Adipocyte (in vitro differentiated cells): ENCODE results near the gene RGS13.

Experiments
- DNase-seq: peaks from one replicate; pipeline ENCODE4 v3.0.0-alpha.2; 2015; ENCODE audit warnings: low read depth
- H3K27me3 ChIP-seq: replicated peaks from 2 replicates; pipeline ENCODE4 v1.7.0; 2013; ENCODE audit warnings: mild to moderate bottlenecking, low read length, moderate library complexity; ENCODE audit not compliant: control insufficient read depth, insufficient read depth
- H3K36me3 ChIP-seq: 2 replicates; pipeline ENCODE4 v1.7.0; 2013; ENCODE audit warnings: low read length, mild to moderate bottlenecking, moderate library complexity; ENCODE audit not compliant: control insufficient read depth, insufficient read depth, severe bottlenecking
- H3K4me1 ChIP-seq: 2 replicates; pipeline ENCODE4 v1.7.0; 2013; ENCODE audit warnings: mild to moderate bottlenecking, low read length, moderate library complexity; ENCODE audit not compliant: control insufficient read depth, insufficient read depth
- H3K4me3 ChIP-seq: 2 replicates; pipeline ENCODE4 v1.7.0; 2013; ENCODE audit warnings: mild to moderate bottlenecking, low read length, moderate library complexity
- H3K9ac ChIP-seq: 2 replicates; pipeline ENCODE4 v1.7.0; 2013; ENCODE audit warnings: mild to moderate bottlenecking, low read length, moderate library complexity
- H3K9me3 ChIP-seq: 2 replicates; pipeline ENCODE4 v1.7.0; 2013; ENCODE audit warnings: mild to moderate bottlenecking, low read length, moderate library complexity; ENCODE audit not compliant: control insufficient read depth

Gene RGS13

DNA sequence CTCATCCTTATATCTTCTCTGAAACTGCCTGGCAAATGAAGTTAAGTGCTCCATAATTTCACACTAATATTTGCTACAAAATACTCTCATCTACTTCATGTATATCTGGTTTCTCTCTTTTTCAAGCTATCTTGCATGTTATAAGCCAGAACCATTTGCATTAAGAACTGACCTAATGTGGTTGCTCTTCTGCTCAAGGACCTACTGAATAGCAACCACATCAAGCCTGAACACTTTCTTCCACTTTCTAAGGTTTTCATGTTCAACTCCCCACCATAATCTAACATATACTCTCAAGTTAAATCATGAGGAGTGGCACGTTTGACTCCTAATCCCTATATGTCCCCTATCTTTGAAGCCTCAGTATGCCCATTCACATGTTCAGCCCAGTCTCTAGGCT is 33.2 kb upstream of the RGS13 start:
- DNase-seq: no peak
- Histone ChIP-seq H3K9me3 (no peaks in the 10 kb centered on the region), H3K4me1 (peaks cover 5% of the 10 kb centered on the region), H3K27me3 (no peaks in the 10 kb centered on the region), H3K36me3 (no peaks in the 10 kb centered on the region), H3K4me3 (no peak overlapping the region), H3K9ac (no peak overlapping the region)

DNA sequence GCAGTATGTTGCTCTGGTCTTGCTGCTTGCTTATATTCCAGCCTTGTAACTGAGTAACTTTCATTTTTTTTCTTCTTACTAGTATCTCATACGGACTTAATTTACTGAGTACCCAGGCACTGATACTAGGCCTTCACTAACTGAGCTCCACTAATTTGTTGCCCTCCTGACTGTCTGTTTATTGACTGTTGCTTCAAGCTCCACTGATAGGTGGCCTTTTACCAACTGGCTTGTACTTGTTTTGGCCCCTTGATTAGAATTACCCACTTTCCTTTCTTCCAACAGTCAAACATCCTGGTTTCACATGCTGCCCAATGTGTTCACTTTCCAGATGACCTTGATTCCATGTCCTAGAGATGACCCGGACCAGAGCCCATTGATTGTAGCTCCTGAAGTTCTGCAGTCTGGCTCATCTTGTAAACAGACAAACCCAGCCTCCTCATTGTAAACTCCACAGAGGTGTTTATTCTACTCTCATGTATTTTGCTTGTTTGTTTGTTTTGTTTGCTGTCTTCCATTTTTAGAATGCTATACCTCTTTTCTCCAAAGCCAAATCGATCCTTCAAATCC is 32.6 kb upstream of the RGS13 start:
- Histone ChIP-seq H3K27me3 (no peaks in the 10 kb centered on the region), H3K36me3 (no peaks in the 10 kb centered on the region), H3K9ac (no peak overlapping the region), H3K4me3 (no peak overlapping the region), H3K9me3 (no peaks in the 10 kb centered on the region), H3K4me1 (peaks cover 5% of the 10 kb centered on the region)
- no peak for DNase-seq

DNA sequence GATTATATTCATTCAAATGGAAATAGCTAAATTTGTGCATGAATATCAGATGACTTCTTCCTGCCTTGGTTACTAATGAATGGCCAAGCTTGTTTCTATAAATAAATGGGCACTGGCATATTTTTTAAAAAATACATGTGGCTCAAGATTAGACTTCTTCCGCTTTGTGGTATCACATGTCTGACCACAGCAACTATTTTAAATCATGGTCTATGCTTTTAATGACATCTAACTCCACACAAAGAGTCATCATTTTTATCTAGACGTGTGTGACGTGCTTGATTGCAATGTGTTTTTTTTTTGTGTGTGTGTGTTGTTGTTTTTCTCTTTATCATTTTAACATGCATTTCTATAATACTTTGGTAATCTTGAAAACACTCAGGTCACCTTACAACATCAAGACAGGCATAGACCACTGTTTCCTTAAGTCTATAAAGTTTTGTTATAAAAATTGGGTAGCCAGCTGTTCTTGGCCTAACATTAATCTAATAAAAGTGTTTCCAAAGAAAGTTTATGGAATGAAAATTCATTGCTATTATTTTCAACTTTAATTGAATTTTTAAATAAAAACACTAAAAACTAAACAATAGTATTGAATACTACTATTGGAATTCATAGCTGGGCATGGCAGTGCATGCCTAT is 30.8 kb upstream of the RGS13 start:
- Histone ChIP-seq H3K4me3 (no peak overlapping the region), H3K9me3 (no peaks in the 10 kb centered on the region), H3K4me1 (peaks cover 5% of the 10 kb centered on the region), H3K36me3 (no peaks in the 10 kb centered on the region), H3K27me3 (no peaks in the 10 kb centered on the region), H3K9ac (no peak overlapping the region)
- DNase-seq: no peak

DNA sequence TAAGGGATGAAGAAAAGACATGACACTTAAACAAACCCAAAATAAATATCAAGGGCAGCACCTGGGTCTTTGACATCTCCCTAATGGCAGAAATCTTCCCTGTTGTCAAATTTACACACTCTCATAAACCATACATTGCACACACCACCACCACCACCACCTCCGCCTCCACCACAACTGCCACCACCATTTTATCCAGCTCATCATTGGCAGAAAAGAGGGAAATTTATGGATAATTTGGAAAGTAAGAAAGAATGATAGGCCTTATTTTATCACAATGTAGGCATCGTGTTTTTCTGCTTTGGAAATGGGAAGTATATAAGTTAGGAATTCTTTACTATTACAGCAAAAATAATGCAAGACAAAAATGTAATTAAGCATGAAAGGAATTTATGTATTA is 27.3 kb upstream of the RGS13 start:
- Histone ChIP-seq H3K9ac (no peak overlapping the region), H3K36me3 (no peaks in the 10 kb centered on the region), H3K27me3 (no peaks in the 10 kb centered on the region), H3K4me1 (peaks cover 7% of the 10 kb centered on the region), H3K9me3 (no peaks in the 10 kb centered on the region), H3K4me3 (no peak overlapping the region)
- no peak for DNase-seq

DNA sequence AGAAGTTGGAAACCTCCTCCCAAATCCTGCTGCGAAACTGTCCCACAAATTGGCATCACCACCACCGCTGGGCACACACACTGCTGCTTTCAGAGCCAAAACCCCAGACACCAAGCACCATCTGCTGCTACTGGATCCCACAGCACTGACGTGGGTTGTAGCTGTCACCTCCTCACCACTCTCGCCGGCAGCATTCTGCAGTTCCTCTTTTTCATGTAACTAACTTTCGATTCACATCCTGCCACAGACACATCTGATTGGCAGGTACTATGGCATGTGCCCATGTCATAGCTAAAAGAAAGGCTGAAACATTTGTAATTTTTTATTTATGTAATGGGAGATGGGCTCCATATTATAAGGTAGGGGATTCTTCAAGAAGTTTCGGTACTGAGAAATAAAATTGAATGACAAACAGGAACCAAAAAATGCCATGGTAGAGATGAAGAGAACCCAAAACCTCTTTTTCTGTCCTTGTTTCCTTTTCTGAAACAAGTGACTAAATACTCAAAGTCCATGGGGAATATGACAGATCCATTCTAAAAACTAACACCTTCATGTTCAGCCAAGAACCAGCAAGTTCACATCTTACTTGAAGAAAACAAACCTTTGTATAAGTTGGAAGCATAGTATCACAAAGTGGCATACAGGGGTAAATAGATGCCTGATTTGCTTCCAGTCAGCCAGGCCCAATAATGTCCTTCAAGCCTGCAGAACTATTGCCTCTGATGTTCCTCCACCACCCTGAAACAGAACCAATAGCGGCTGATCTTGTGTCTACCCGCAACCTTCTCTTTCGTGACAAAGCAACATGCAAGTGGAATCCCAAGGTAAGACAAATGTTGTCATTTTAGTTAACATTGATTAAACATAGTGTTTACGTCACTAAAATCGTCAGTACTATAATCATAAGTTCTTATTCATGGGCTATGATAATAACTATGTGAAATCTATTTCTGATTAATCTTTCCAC is 26.6 kb upstream of the RGS13 start:
- no peaks in the 10 kb centered on the region for H3K36me3 ChIP-seq
- no peaks in the 10 kb centered on the region for H3K9me3 ChIP-seq
- peaks cover 7% of the 10 kb centered on the region for H3K4me1 ChIP-seq
- no peak overlapping the region for H3K4me3 ChIP-seq
- H3K9ac ChIP-seq: no peak overlapping the region
- no peak for DNase-seq
- H3K27me3 ChIP-seq: no peaks in the 10 kb centered on the region

DNA sequence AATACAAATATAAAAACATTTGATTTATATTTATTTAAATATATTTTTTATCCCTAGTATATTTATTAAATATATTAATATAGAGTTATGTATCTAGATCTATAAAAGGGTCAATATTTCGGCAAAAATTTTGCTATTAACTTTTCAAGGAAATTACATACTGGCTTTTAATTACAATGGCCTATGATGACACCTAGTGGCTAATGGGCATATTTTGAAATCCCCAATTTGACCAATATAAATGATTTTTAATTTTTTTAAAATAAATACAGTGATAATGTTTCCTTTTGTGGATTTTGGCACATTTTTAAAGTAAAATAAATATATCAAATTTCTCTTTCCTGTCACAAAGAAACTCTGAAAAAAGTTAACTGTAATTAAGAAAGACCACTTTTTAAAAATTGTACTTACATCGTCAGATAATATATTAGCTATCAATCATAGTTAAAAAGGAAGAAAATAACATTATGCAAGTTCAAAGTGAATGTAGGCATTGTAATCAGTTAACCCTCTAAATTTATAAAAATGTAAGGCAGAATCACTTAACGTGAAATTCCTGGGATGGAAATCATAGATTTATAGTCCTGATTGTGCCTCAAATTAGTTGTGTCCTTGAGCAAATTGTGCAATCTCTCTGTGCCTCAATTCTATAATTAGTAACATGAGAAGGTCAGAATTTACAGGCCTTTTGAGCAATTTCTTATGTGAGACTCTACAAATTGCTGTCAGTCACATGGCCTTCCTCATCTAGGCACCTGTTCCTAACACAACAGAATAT is 25.6 kb upstream of the RGS13 start:
- no peaks in the 10 kb centered on the region for H3K36me3 ChIP-seq
- peak; percentile 71 for DNase-seq
- H3K27me3 ChIP-seq: no peaks in the 10 kb centered on the region

DNA sequence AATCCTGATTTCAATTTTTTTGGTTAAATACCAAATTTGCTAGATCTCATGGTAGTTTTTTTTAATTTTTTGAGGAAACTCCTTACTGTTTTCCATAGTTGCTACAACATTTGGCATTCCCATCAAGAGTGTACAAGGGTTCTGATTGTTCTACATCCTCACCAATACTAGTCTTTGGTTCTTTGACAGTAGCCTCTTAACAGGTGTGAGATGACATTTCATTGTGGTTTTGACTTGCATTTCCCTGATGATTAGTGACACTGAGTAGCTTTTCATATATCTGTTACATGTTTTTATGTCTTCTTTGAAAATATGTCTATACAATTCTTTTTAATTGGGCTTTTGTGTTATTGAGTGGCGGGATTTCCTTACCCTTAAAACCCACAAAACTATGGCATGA is 20.9 kb upstream of the RGS13 start:
- Histone ChIP-seq H3K4me3 (no peak overlapping the region), H3K36me3 (no peaks in the 10 kb centered on the region), H3K9ac (no peak overlapping the region), H3K4me1 (peaks cover 8% of the 10 kb centered on the region), H3K9me3 (no peaks in the 10 kb centered on the region), H3K27me3 (no peaks in the 10 kb centered on the region)
- no peak for DNase-seq

More for the DNA sequence above, 25.6 kb upstream of the RGS13 start:
- Histone ChIP-seq H3K9me3 (no peaks in the 10 kb centered on the region), H3K4me3 (no peak overlapping the region), H3K4me1 (peaks cover 7% of the 10 kb centered on the region), H3K9ac (no peak overlapping the region)

DNA sequence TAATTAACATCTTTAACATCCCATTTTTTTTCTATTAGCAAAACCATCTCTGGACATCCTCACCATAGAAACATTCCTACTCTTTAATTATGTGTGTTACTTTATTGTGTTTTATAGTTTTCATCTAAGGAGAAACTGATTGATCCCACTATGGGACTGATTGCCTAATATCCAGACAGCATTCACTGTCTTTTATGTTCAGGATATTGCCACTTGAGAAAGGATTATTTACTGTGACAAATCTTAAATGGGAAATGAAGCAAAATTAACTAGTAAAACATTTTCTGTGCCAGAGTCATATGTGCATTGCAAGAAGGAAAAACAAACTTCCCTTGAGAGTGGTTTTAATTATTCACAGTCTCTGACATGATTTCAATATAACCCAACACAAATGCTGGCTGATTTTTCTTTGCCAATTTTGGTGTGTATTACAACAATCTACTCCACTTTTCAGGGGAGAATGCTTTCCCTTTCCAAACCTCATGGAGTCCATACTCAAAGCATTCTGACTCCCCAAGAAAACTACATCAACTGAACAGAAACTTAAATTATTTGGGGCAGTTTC is 15.8 kb upstream of the RGS13 start:
- no peak overlapping the region for H3K4me3 ChIP-seq
- no peaks in the 10 kb centered on the region for H3K9me3 ChIP-seq
- peak; percentile 36 for DNase-seq
- H3K4me1 ChIP-seq: peaks cover 7% of the 10 kb centered on the region
- no peak overlapping the region for H3K9ac ChIP-seq
- no peaks in the 10 kb centered on the region for H3K27me3 ChIP-seq
- H3K36me3 ChIP-seq: no peaks in the 10 kb centered on the region

DNA sequence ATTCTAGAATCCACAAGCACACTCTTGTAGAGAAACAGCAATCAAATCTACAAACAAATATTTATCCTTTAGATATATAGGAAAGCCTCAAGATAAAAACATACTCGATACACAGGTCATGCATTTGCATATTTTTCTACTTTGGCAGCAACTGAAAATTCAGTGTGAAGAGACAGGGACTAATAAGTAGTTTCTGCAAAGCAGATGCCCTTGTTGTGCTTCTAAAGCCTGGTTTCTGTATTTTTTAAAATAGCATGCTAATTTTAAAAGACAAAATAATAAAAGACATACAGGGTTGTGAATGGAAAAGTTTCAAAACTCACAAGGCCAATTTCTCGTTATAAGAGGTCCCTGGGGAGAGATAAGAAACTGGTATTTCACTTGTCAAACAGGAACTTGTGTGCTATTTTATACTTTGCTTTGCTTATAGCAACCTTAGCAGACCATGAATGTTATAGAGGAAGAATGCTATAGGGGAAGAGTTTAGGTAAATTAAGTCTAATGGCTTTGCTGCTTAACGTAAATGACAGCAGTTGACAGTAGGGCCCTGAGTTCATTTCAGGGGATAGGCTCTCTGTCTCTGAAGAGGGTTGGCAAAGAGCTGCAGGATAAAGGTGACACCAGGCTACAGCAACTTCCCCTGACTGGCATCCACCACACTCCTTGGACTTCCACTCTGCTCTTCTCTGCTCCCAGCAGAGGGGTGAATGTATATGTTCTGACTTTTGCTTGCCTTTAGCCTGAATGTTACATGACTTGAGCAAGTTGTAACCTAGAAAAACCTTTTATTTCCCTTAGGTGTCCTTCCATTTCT is 9.4 kb upstream of the RGS13 start:
- Histone ChIP-seq H3K4me1 (peaks cover 39% of the 10 kb centered on the region), H3K9me3 (no peaks in the 10 kb centered on the region), H3K27me3 (no peaks in the 10 kb centered on the region), H3K4me3 (no peak overlapping the region), H3K36me3 (no peaks in the 10 kb centered on the region), H3K9ac (peak overlapping the region; percentile 14)
- no peak for DNase-seq

DNA sequence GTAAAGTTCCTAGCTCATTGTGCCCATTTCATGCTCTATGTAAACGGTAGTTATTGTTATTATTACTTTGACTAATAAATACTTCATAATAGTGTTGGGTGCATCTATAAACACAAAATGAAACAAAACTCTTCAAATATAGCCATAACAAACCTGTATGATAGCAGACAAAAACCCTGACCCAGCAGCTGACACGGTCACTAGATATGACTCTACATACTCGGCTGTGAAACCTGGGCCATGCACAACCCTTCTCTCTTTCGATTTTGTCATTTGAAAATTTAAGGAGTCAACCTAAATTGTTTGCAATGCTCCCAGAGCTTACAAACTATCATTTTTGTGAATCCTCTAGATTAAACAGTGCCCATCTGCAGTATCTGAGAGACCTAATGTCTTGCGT is 8.0 kb upstream of the RGS13 start:
- no peaks in the 10 kb centered on the region for H3K9me3 ChIP-seq
- DNase-seq: no peak
- H3K4me3 ChIP-seq: no peak overlapping the region
- H3K36me3 ChIP-seq: no peaks in the 10 kb centered on the region
- H3K4me1 ChIP-seq: peaks cover 41% of the 10 kb centered on the region
- H3K9ac ChIP-seq: no peak overlapping the region
- no peaks in the 10 kb centered on the region for H3K27me3 ChIP-seq
